ENCODE measurements around the gene NUP98.
A peak's percentile ranks its signal among the peaks of the same experiment; 100 is the strongest.

NUP98 gene

GRCh38 chr11:3797329-3798090 is at the start of gene NUP98:
Gene NUP98, minus strand, starts transcription at chr11:3797554. Its CDS starts 15,437 bp downstream, at chr11:3782117.
- DNase-seq: peak; percentile 100

GRCh38 chr11:3845670-3846069 is 48.3 kb upstream of the NUP98 start:
- DNase-seq: no peak

GRCh38 chr11:3845246-3845645 is 47.9 kb upstream of the NUP98 start:
- peak; percentile 46 to 60 (median 50) for DNase-seq

GRCh38 chr11:3843326-3843725 is 46.0 kb upstream of the NUP98 start:
- peak in 2 of 3 donors; percentile 36 to 44 for DNase-seq

GRCh38 chr11:3841426-3842350 is 44.3 kb upstream of the NUP98 start:
- DNase-seq: peak; percentile 97 to 99 (median 99)

GRCh38 chr11:3840870-3841425 is 43.6 kb upstream of the NUP98 start, which contains the start of gene RHOG:
Gene RHOG, minus strand, starts transcription at chr11:3840959. Its CDS starts 12,821 bp downstream, at chr11:3828138.
- peak in 2 of 3 donors; percentile 88 to 95 for DNase-seq

- peak in 2 of 3 donors; percentile 30 to 50 for DNase-seq
Observed at GRCh38 chr11:3840004-3840869, 42.9 kb upstream of the NUP98 start.

- peak; percentile 35 to 67 (median 59) for DNase-seq
Observed at GRCh38 chr11:3838504-3838903, 41.1 kb upstream of the NUP98 start.

GRCh38 chr11:3837793-3838192 is 40.4 kb upstream of the NUP98 start:
- peak; percentile 89 to 95 (median 93) for DNase-seq

- peak; percentile 91 to 96 (median 94) for DNase-seq
Observed at GRCh38 chr11:3836903-3837302, 39.5 kb upstream of the NUP98 start.

GRCh38 chr11:3835751-3836150 is 38.4 kb upstream of the NUP98 start:
- peak; percentile 56 to 64 (median 63) for DNase-seq

- DNase-seq: peak; percentile 74 to 88 (median 85)
Observed at GRCh38 chr11:3834664-3835461, 37.5 kb upstream of the NUP98 start.

GRCh38 chr11:3834349-3834663 is 37.0 kb upstream of the NUP98 start:
- DNase-seq: no peak

GRCh38 chr11:3833449-3833848 is 36.1 kb upstream of the NUP98 start:
- DNase-seq: no peak

- no peak for DNase-seq
Observed at GRCh38 chr11:3832816-3833215, 35.5 kb upstream of the NUP98 start.

GRCh38 chr11:3831378-3832239 is 34.3 kb upstream of the NUP98 start:
- peak; percentile 88 to 91 (median 89) for DNase-seq

GRCh38 chr11:3830730-3831129 is 33.4 kb upstream of the NUP98 start:
- DNase-seq: peak; percentile 38 to 56 (median 44)

GRCh38 chr11:3830088-3830487 is 32.7 kb upstream of the NUP98 start:
- no peak for DNase-seq

- peak in 1 of 3 donors; percentile 38 for DNase-seq
Observed at GRCh38 chr11:3827434-3828186, 30.3 kb upstream of the NUP98 start.

GRCh38 chr11:3826721-3827120 is 29.4 kb upstream of the NUP98 start:
- no peak for DNase-seq

Data from suppressor macrophage treated with lipopolysaccharide for 1 hour (primary cell).